ENCODE results near the gene RAET1L.

The RAET1L gene

GRCh38 chr6:149988550-149989346 is 36.6 kb downstream of the RAET1L start:
- no peak for DNase-seq (ENCODE audit: extremely low read depth, low read depth)
- H3K4me3 ChIP-seq (replicated peaks; ENCODE audit: low read depth, low read length) = no peak overlapping the region
- no peak for TF ChIP-seq CTCF (IDR thresholded peaks at IDR 0.05; ENCODE audit: low read depth, low read length, missing control alignments)

GRCh38 chr6:149987602-149988107 is 37.7 kb downstream of the RAET1L start:
- no peak overlapping the region for H3K4me3 ChIP-seq (replicated peaks; ENCODE audit: low read depth, low read length)
- DNase-seq (ENCODE audit: extremely low read depth, low read depth) = no peak
- TF ChIP-seq CTCF (IDR thresholded peaks at IDR 0.05; ENCODE audit: low read depth, low read length, missing control alignments) = no peak

GRCh38 chr6:149985481-149985937 is 39.8 kb downstream of the RAET1L start:
- no peak overlapping the region for H3K4me3 ChIP-seq (replicated peaks; ENCODE audit: low read depth, low read length)
- no peak for DNase-seq (ENCODE audit: extremely low read depth, low read depth)
- TF ChIP-seq CTCF (IDR thresholded peaks at IDR 0.05; ENCODE audit: low read depth, low read length, missing control alignments) = no peak

GRCh38 chr6:149984773-149985172 is 40.6 kb downstream of the RAET1L start:
- H3K4me3 ChIP-seq (replicated peaks; ENCODE audit: low read depth, low read length) = no peak overlapping the region
- DNase-seq (ENCODE audit: extremely low read depth, low read depth) = no peak
- no peak for TF ChIP-seq CTCF (IDR thresholded peaks at IDR 0.05; ENCODE audit: low read depth, low read length, missing control alignments)

GRCh38 chr6:149983145-149983544 is 42.2 kb downstream of the RAET1L start:
- no peak for TF ChIP-seq CTCF (IDR thresholded peaks at IDR 0.05; ENCODE audit: low read depth, low read length, missing control alignments)
- no peak for DNase-seq (ENCODE audit: extremely low read depth, low read depth)
- H3K4me3 ChIP-seq (replicated peaks; ENCODE audit: low read depth, low read length) = no peak overlapping the region

- H3K4me3 ChIP-seq (replicated peaks; ENCODE audit: low read depth, low read length) = no peak overlapping the region
- DNase-seq (ENCODE audit: extremely low read depth, low read depth) = no peak
- TF ChIP-seq CTCF (IDR thresholded peaks at IDR 0.05; ENCODE audit: low read depth, low read length, missing control alignments) = no peak
Observed at GRCh38 chr6:149979293-149979692, 46.0 kb downstream of the RAET1L start.

All from HFF-Myc (cell line).